HG03108 (cell line): Measurements from ENCODE around the gene ACO2.
A peak's percentile ranks its signal among the peaks of the same experiment; 100 is the strongest.
"Not testable (repeated sequence)": the region's sequence is repeated elsewhere in the genome, so short reads cannot be mapped to it uniquely, and the experiment has no call there.

Experiments used
- ATAC-seq: cut with Tn5 transposase; IDR thresholded peaks from one replicate; pipeline ENCODE4 v1.9.1; 2021; ENCODE audit warnings: moderate library complexity; ENCODE audit not compliant: unreplicated experiment

Gene ACO2

DNA sequence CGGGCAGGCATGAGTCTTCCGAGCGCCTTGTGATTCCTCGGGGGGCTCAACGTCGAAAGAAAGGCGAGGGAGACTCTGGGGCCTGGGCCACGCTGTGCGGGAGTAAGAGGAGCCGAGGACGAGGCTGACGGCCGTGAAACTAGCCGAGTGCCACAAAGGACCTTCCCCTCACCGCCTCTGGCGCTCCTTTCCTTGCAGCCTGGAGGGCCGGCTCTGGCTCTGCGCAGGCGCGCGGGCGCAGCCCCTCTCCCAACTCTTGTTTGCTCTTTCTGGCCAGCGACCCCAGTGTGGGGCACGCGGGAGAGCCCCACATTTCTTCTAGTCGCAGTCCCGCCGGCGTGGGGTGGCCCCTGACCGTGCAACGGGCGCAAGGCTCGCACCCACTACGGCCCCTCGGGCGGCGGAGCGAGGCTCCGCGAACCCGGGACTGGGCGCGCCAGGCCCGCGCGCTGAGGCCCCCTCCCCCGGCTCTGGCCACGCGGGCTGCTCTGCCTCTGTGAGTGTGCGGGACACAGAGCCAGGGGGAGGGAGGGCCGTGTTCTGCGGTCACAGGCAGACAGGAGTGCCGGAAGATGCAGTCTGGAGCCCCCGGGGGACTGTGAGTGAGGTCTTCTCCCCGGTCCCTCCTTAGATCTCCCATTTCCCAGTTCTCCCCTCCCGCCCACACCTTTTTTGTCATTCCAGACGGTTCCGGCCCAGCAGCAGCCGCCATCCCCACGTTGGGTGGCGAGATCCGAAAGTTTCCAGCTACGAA is 21.3 kb upstream of the ACO2 start:
- no peak for ATAC-seq

DNA sequence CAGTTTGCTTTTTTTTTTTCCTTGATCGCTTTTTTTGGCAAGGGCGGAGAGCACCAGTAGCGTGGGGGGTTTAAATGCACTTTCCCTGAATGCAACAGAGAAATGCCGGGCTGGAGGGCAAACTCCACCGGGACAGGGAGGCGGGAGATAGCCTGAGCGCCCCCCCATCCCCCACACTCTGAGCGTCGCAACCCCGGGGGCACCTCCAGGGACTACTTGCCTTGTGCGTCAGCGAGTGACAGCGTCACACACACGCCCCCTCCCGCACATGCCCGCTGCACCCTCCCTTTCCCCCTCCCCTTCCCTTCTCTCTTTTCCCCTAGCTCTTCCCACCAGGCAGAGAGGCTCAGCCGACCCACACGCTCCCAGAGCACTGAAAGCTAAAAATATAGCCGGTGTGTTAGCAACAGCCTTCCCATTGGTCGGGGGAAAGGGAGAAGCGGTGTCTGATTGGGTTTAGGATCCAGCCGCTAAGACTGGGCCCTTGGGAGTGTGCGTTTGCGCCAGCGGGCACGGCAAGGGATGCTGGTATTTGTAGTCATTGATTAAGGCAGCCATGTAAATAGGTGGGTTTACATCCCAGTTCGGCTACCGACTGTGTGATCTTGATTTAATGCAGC is 20.6 kb upstream of the ACO2 start:
- ATAC-seq: peak; percentile 39

DNA sequence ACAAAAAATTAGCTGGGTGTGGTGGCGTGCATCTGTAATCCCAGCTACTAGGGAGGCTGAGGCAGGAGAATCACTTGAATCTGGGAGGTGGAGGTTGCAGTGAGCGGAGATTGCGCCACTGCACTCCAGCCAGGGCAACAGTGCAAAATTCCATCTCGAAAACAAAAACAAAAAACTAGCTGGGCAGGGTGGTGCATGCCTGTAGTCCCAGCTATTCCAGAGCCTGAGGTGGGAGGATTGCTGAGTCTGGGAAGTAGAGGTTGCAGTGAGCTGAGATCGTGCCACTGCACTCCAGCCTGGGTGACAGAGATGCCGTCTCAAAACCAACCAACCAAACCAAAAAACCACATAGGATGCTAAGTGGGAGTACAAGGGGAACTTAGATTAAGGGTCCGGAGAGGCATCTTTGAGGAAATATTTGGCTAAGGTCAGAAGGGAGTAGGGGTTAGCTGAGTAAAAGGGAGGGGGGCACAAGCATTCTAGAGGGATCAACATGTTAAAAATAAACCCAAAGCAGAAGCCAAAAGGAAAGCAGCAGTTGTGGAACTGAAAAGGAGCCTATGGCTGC is 10.7 kb upstream of the ACO2 start:
- ATAC-seq: no peak

DNA sequence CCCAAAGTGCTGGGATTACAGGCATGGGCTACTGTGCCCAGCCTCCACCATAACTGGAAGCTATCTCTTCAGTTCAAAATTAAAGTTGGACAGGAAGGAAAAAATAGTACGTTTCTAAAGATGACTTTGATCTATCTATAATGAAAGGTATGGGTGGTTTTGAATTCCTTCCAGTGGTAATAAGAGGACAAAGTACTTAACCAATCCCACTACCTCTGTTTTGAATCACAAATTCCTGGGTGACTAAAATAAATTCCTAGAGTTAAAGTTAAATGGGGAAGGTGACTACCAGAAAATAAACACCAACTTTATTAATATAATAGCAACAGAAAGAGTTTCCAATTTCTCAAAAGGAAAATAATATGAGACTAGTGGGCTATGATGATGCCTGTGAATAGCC is 9.5 kb upstream of the ACO2 start:
- no peak for ATAC-seq

DNA sequence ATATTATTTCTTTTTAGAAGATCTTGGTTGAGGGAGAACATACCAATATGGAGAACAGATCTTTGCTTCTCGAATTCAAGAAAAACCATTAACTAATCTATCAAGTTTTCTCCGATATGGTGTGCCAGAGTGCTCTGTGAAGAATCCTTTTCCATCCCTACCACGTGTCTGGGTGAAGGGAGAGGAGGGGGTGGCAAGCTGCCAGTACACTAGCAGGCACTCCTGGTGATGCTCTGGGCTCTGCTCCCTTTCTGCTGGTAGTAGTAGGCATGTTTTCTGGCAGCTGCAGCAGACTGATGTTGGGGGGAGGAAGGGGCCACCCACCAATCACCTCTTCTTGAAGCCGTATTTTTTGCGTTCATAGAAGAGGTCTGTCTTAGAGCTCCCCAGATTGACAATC is 8.8 kb upstream of the ACO2 start:
- not testable (repeated sequence) for ATAC-seq

DNA sequence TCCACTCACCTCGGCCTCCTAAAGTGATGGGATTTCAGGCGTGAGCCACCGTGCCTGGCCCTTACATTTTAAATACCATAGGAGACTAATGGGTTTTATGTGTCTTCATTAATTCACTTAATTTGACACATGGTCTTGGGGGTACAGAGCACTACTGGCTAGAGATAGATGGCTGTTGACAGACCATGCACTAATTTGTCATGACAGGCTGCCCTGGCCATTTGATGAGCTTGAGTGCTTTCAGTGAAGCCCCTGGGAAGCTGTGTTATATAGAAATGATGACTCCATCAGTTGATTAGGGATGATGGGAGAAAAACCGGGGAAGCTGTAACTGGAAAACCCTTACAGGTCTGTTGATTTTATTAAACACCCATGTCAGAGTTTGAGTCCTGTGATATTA is 7.0 kb upstream of the ACO2 start:
- ATAC-seq: no peak

DNA sequence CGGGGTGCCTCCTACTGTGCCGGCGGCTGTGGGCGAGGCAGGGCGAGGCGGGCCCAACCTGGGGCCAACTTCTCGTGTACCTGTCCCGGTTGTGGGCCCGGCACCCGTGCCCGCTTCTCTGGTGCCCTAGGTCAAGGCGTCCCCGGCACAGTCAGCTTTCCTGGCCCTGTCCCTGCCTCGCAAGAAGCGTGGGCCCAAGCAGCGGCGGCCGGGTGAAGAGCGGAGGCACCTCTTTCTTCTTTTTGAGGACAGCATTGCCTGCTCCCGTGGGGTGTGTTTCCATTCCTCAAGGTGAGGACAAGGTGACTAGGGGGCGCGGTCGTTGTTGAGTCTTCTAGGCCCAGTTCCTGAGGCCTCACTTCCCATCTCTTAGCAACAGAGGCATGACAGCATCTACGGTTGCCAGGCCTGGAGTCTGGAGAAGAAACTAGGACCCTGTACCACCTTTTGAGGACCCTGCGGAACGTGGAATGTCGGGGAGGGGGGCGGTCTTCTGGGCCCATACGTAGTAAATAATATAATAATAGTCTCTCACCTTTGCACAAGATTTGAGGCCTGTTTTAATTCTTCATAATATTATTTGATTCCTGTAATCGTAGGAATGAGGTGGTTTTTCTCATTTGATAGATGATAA is 418 bp downstream of the ACO2 start:
- ATAC-seq: no peak

DNA sequence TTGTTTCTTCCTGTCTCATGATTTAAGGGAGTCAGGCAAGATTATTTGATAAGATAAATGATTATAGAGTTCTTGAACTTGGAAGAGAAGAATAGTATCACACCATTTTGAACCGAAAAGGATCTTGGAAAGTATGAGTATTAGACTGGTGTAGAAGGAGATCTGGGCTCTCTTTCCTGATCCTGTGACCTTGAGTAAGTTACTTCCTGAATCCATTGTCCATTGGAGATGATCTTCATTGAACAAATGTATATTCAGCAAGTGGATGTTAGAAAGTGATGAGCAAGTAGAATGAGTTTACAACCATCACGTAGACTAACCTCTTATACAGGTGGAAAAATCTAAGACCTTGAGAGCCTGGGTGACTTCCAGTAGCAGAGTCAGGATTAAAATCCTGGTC is 2.0 kb downstream of the ACO2 start:
- no peak for ATAC-seq

DNA sequence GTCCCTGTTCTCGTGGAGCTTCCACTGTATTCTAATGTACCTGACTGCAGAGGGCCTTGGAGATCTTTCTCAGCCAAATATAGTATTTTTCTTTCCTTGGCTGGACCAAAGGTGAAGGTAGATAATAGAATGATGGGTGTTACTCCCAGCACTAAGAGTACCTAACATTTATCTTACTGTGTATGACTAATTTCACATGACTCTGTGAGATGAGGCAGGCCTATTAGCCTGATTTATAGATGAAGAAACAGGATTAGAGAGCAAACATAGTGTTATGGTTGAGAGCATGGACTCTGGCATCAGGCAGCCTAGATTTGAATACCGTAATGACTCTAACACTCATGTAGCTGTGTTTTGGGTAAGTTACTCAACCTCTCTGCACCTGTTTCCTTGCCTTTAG is 2.7 kb downstream of the ACO2 start:
- ATAC-seq: no peak

DNA sequence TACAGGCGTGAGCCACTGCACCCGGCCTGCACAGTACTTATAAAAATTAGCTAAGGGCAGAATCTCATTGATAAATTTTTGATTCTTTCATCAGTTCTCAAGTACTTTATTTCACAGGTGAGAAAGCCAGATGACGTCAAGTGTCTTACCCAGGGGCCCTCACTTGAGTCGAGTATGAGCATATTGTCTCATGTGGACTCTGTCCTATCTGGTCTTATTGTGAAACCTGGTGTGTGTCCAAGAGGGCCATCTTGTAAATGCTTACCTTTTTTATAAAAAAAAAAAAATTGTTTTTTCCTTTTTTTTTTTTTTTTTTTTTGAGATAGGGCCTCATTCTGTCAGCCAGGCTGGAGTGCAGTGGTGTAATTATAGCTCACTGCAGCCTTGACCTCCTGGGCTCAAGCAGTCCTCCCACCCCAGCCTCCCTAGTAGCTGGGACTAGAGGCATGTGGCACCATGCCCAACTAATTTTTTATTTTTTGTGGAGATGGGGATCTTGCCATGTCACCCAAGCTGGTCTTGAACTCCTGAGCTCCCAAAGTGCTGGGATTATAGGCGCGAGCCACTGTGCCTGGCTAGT is 6.0 kb downstream of the ACO2 start:
- ATAC-seq: no peak

DNA sequence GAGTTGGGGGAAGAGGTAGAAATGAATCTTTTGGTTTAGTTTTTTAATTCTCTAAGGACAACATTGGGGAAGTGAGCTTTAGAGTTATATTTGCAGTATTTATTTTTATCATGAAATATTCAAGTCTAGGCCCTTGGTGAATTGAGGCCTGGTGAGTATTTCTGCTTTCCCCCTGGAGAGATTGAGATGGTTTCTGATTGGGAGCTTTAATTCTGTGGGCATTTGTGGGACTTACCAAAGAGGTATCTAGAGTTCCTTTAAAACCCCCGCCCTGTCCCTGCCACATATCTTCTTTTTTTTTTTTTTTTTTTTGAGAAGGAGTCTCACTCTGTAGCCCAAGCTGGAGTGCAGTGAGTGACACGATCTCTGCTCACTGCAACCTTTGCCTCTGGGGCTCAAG is 9.6 kb downstream of the ACO2 start:
- no peak for ATAC-seq

DNA sequence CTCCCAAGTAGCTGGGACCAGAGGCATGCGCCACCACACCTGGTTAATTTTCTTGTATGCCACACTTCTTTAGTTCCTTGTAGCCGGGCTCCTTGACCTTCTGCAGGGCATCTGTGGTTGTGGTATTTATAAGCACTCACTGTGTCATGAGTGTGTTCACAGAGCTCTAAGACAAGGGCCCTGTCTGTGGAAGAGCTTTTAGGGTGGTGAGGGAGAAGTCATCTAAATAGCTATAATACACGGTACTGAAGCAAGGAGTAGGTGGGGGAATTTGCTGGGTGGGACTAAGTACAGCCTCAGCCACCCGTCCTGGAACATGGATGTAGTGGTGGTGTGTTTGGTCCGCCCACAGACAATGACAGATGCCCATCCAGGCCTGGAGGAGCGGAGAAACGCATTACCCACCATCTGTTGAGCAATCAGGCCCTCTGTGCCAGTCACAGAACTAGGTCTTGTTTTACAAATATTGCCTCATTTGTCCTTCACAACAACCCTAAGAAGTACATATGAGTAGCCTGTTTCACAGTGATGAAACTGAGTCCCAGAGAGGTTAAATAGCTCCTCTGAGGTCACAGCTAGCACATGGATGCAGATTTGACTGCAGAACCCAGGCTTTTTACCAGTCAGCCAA is 10.1 kb downstream of the ACO2 start:
- ATAC-seq: no peak

DNA sequence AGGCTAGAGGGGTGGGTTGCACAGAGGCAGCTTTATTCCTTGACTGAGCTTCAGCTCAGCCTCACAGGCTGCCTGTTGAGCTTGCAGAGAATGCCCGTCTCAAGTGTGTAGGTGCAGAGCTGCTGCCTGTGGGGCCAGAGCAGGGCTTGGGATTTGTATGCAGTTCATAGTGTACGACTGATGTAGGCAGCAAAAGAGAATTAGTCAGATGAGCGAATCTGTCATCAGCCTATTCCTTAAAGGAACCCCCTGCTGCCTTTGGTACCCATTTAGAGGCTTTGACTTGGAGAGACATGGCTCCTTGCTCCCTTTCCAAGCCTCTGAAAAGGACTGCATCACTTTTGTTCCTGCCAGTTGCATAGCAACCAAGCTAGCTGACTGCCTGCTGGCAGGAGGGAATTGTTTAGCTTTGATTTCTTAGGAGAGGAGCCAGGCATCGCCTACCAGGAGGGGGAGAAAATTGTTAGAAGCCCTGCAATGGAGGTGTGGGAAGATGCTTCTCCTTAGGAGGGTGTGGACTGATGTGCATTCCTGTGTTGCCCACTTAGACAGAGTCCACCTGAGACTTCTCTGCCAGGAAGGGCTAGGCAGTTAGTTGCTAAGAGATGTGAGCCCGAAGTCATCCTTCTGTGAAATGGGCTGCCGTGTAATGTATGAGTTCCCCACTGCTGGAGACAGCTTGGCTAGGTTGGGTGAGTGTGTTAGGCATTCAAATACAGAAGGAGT is 10.9 kb downstream of the ACO2 start:
- ATAC-seq: no peak

DNA sequence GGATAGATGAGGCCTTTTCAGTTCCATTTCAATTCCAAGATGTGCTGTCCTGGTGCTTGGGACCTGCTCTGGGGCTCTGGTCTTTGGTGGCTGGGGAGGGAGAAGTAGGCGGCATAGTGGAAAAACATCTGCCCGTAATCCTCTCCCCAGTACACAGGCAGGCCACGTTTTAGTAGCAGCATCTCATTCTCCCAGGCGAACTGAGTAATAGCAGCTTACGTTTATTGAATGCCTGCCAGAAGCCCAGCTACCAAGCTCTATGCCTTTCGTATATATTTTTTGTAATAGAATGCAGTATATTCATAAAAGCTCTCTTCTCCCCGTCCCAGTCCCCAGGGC is 11.4 kb downstream of the ACO2 start:
- ATAC-seq: no peak

DNA sequence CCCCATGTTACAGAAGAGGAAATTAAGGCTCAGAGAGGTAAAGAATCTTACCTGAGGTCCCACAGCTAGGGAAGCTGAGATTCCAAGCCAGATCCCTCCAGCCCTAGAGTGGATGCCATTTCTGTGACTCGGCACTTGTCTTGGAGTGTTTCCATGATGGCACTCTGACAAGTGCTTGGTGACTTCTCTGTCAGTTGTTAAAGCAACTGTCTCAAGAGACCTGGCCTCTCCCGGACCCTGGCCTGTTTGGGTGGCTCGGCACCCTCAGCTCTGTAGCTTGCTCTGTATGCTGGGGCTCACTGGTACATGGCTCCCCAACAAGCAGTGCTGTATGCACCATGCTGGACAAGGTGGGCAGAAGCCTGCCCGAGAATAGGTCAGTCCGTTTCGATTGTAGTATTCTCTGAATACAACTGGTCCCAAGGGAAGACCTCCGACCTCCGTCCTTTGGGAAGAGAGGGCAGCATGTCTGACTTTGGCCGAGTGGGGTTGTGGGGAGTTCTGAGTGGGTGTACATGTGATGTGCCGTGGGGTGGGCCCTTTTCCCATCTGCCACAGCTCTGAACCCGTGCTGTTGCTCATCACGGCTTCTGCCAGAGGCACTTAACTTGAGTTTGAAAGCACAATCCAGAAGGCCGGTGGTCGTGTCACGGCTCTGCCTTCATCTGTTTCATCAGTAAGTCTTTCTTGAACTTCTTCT is 12.4 kb downstream of the ACO2 start:
- ATAC-seq: no peak

DNA sequence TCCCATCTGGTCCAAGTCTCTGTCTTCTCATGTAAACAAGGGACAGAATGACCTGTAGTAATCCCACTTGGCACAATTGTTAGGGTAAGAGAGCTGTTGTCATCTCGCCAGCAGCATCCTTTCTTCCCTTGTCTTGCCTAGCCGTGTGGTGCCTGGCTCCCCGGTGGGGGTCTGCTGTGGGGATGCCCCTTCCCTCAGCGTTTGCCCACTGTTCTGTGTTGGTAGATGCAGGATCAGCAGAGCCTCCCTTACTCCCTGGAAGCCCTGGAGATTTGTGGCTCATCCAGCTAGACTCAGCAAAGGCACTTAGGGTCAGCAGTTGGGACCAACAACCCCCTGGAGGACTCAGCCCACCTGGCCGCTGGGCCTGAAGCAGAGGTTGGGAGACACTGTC is 13.0 kb downstream of the ACO2 start:
- no peak for ATAC-seq

DNA sequence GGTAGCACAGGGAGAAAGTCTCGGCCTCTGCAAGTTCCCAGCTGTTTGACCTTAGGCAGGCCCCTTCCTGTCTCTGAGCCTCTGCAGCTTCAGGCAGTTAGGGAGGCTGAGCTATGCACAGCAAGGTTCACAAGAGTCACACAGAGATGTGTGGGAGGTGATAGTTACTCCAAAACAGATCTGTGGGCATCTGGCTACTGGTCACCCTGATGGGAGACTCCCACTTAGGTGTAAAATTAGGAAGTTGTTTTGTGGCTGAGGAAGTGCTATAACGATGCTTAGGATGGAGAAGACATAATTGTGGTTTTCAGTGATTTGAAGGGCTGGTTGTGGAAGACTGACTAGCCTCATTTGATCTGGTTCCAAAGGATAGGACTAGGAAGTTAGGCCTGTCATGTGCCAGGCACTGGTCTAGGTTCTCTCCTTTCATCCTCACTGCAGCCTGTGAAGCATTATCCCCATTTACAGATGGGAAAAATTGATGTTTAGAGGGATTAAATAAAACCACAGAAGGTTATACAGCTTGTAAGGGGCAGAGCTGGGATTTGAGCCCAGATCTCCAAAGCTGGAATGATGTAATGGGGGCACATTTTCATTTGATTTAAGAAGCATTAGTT is 13.5 kb downstream of the ACO2 start:
- ATAC-seq: no peak

DNA sequence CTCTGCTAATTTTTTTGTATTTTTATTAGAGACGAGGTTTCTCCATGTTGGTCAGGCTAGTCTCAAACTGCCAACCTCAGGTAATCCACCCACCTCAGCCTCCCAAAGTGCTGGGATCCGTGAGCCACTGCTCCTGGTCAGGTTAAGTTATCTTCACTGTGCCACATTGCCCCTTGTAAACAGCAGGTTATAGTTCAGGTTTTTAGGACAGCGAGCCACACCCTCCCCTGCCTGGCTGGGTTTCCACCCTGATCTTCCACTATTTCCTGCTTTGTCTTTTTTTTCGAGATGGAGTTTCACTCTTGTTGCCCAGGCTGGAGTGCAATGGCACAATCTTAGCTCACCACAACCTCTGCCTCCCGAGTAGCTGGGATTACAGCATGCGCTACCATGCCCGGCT is 16.1 kb downstream of the ACO2 start:
- no peak for ATAC-seq

DNA sequence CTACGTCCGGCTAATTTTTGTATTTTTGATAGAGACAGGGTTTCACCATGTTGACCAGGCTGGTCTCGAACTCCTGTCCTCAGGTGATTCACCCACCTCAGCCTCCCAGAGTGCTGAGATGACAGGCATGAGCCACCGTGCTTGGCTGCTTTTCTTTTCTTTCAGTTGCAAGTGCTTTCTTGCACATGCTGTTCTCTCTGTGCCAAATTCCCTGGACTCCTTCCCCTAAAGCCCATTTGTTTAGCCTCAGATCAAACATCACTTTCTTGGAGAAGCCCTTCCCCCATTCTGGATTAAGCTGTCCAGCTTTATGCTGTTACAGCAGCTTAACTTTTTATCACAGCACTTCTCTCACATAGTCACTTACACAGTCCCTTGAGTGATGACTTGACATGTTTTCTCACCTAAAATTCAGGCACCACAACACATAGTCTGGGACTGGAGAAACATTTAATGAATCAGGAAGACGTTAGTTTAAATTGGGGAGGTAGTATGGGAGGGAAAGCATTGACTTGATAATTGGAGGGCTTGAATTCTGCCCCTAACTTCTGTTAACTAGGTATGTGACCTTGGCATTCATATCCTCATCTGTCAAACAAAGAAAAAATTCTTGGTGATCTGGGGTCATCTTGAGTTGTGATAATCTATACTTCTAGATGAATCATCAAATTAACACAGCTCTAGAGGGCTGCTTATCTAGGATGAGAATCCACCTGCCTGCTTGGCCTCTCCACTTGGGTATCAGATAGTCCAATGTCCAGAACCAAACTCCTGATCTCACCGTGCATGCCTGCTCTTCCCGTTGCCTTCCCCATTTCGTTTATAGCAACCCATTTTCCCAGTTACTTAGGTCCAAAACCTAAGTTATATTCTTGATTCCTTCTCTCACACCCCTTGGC is 18.4 kb downstream of the ACO2 start:
- no peak for ATAC-seq
